HS-5 (cell line): ENCODE results near the gene NDUFS5.
"Not testable (repeated sequence)": the region's sequence is repeated elsewhere in the genome, so short reads cannot be mapped to it uniquely, and the experiment has no call there.

ENCODE experiments used
- DNase-seq: peaks from one replicate; pipeline ENCODE4 v3.0.0-alpha.2; 2012; ENCODE audit warnings: low read depth

The NDUFS5 gene

DNA sequence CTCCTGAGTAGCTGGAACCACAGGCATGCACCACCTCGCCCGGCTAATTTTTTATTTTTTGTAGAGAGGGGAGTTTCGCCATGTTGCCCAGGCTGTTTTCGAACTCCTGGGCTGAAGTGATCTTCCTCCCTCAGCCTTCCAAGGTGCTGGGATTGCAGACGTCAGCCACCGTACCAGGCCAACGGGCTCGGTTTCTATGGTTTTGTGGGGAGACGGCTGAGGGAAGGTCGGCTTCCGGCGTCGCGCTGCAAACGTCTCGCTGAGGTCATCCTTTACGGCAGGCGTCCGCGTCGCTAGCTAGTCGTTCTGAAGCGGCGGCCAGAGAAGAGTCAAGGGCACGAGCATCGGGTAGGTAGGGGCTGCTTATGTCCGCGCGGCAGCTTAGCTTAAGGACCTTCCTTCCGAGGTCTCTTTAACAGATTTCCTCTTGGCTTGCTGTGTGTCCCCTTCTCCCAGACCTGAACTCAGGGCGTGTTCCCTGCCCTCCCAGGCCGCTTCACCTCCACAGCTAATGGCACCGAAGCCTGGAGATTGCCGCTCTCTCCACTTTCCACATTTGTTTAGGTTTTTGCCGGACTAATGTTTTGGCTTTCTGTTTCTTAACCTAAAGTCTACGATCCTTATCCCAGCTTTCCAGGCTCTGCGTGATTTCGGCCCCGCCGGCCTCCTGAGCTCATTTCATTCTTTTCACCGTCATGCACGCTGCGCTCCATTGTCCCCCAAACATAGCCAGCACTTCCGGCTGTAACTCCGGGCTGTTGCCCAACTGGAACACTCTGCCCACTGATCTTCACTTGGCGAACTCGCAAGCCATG is at the start of gene NDUFS5:
Gene NDUFS5, plus strand, starts transcription at position 300 of the 815 bp plus-strand sequence. CDS start 2,375 bp downstream, outside the sequence.
- DNase-seq, result peak; percentile 73

DNA sequence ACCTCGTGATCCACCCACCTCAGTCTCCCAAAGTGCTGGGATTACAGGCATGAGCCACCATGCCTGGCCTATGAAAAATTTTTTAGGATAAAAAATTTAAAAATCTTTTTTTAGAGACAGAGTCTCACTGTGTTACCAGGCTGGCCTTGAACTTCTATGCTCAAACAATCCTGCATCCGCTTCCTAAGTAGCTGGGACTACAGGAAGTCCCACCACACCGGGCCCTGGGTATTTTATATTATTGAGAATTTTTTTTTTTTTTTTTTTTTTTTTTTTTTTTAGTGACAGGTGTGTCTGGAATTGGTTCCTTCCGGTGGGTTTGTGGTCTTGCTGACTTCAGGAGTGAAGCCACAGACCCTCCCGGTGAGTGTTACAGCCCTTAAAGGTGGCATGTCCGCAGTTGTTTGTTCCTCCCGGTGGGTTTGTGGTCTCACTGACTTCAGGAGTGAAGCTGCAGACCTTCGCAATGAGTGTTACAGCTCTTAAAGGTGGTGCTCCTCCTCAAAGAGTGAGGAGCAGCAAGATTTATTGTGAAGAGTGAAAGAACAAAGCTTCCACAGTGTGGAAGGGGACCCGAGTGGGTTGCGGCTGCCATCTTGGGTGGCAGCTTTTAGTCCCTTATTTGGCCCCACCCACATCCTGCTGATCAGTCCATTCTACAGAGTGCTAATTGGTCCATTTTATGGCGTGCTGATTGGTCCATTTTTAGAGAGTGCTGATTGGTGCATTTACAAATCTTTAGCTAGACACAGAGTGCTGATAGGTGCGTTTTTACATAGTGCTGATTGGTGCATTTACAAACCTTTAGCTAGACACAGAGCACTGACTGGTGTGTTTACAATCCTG is 48.5 kb upstream of the NDUFS5 start:
- not testable (repeated sequence) for DNase-seq

GRCh38 chr1:38978245-38978542 is 48.0 kb upstream of the NDUFS5 start:
- not testable (repeated sequence) for DNase-seq

DNA sequence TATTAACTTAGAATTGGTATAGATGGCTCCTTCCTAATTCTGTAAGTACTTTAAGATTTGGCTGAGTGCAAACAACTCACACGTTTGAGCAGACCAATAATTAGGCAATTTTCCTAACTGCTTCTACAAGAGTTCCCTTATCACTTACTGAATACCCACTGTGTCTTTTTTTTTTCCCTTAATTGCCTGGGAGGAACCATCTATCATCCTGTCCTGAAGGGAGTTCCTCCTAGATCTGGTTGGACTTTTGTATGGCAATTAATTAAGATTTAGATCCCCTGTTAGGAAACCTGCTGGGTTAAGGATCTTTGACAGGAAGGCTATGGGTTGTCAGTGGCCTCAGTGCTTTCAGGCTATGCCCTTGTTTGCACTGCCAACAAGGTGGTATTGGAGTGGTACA is 46.8 kb upstream of the NDUFS5 start:
- DNase-seq, result not testable (repeated sequence)

DNA sequence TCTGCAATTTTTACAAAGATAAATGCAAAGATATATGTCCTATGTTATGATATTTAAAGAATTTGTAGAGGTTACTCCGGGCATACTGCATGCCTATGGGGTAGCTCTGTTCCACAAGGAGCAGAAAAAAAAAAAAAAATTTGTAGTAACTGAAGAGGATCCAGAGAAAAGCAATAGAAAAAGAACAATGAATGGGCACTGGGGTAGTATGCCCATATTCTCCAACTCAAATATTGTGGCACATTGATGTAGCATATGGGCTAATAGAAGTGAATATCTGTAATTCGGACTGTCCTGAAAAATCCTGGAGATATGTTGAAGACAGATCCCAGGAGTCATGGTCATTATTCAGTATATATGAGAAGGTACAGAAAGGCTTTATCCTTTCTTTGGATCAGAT is 36.2 kb upstream of the NDUFS5 start:
- no peak for DNase-seq

- DNase-seq, result no peak
Measured at GRCh38 chr1:38990386-38990737, 35.8 kb upstream of the NDUFS5 start.

- DNase-seq, result peak; percentile 64
Measured at GRCh38 chr1:38990738-38991637, 35.2 kb upstream of the NDUFS5 start, which contains the start of gene AKIRIN1. Gene AKIRIN1, plus strand, starts transcription at chr1:38991276. Its CDS starts 105 bp downstream, at chr1:38991381.

DNA sequence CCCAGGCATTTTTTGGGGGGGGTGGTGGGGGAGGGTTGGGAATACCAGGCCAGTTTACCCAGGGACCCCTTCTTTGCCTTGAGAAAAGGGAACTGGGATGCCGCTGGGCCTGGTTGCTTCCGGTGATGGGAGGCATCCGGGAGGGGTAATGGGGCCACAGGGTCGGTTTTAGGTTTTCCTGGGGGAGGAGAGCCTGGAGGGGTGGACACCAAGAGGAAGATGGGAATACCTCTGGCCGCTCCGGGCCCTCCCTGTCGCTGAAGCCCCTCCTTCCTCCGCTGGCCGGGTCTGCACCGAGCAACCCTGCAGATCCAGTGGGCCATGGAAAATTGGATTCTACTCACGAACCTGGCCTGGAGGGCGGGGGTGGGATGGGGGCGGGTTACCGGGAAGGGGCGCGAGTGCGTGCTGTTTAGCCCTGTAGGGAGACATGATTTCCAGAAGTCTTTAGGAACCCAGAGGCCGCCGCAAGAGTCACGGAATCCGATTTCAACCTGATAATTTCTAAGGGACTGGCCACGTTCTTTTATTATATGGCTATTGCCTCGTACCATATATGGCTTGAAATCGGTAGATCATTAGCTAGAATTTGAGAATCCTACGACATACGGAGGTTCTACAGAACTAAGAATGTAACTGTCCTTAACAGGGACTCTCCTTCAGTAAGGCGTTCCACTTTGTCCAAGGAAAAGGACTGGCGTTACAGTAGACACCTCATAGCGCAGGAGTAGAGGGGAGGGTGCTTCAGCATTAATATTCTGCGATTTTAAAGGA is 34.3 kb upstream of the NDUFS5 start:
- no peak for DNase-seq

GRCh38 chr1:38992412-38993111 is 33.6 kb upstream of the NDUFS5 start:
- no peak for DNase-seq

DNA sequence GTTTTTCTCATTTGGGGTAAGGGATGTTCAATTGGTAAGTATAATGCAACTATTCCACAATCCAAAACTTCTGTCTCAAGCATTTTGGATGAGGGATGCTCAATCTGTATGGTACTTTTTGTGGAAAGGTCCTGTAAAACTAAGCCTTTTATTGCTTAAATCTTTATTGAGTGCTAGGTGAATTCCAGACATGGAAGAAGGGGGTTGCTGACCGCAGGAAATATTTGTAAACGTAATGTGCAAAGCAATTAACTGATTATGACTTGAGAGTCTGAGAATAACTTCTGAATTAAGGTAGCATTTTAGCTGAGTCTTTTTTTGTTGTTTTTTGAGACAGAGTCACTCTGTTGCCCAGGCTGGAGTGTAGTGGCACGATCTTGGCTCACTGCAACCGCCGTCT is 32.0 kb upstream of the NDUFS5 start:
- no peak for DNase-seq

DNA sequence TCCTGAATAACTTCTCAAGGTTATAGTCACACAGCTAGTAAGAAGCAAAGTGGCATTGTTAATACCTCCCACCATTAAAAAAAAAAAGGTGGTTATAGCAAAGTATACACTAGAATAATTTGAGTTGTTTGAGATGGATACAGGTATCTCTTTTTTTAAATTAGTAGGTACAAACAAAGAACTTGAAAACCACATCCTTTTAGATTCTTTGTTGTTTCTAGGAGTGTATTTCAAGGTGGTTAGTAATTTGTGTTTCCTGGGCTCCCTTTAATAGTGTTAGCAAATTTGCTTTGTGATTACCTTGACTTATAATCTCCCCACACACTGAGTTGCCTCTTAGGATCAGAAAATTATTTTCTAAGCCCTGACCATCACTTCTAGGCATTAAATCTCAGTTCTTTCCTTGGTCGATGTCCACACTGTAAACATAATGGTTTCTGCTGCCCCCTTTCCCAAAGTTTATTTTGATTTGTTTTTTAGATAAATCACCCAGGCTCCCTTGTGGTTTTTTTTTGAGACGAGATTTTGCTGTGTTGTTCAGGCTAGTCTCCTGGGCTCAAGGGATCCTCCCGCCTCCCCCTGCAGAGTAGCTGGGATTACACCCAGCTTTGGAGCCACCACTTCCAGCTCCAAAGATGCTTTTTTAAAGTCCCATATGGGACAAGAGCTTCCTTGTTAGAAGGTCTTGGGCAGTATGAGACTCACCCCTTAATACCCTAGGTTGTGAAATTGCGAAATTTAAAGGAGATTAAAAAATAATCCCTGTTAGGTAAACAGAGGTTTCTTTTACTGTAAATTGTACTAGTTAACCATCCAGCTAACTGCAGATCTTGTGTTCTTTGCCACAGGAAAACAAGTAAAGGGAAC is 28.9 kb upstream of the NDUFS5 start:
- DNase-seq, result no peak

DNA sequence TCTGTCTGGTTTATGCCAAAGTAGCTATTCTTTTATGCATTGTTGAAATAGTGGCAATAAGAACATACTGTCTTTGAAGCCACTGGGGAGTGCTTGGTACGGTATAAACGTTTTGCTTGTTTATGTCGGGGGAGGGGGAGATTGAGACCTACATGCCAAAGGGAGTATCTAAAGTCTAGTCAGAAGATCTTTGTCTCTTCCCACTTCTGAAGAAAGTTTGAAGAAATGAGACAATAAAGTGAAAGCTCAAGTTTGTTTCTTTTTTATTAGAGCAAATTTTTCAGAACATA is 28.3 kb upstream of the NDUFS5 start:
- DNase-seq, result no peak

- DNase-seq, result no peak
Measured at GRCh38 chr1:39001516-39002421, 24.4 kb upstream of the NDUFS5 start.

GRCh38 chr1:39003281-39003680 is 22.9 kb upstream of the NDUFS5 start:
- DNase-seq, result no peak

DNA sequence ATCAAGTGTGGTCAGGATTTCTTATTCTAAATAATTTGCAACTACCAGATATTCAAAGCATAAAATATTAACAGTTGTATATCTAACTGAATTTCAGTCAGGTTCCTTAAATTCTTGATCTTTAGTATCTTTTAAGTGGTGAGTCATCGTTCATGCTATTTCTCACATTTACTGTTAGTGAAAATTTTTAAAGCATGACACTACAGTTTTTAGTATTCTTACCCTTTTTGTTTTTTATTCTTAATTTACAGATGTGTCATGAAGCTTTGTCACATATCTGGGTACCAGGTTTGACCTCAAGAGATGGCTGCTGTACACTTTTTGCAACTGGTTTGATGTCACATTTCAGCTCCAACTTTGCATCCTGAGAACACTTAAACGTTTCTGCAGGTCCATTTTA is 22.4 kb upstream of the NDUFS5 start:
- peak; percentile 26 for DNase-seq

DNA sequence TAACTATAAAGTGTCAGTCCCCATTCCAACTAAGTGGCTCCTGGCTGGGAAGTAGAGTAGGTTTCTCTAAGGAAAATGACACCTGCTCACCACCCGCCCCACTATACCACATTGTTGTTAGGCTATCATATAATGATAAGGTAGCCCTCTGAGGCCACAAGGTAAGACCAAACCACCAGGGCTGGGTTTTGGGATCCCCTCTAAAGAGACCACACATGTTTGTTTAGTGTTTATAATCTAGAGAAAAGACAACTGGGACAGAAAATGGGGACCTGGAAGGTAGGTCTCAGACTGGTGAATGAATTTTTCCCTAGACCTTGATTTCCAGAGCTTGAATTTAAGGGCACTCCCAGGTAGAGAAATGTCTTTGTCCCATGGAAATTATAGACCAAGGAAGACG is 19.9 kb upstream of the NDUFS5 start:
- no peak for DNase-seq

GRCh38 chr1:39006726-39007645 is 19.2 kb upstream of the NDUFS5 start:
- DNase-seq, result no peak

- DNase-seq, result not testable (repeated sequence)
Measured at GRCh38 chr1:39014956-39015355, 11.2 kb upstream of the NDUFS5 start.
